Ishikawa (cell line): ENCODE data around the gene C15orf39.

Experiments used
- CEBPB ChIP-seq: IDR thresholded peaks from 2 replicates; pipeline ENCODE4 v1.6.1; 2012
- EGR1 ChIP-seq: IDR thresholded peaks from 2 replicates; pipeline ENCODE4 v1.6.1; 2012
- EP300 ChIP-seq: IDR thresholded peaks from 2 replicates; pipeline ENCODE4 v1.6.1; 2012; ENCODE audit warnings: borderline replicate concordance
- FOXM1 ChIP-seq: IDR thresholded peaks from 2 replicates; pipeline ENCODE4 v1.6.1; 2012; ENCODE audit warnings: low read depth, borderline replicate concordance
- NFIC ChIP-seq: IDR thresholded peaks from 2 replicates; pipeline ENCODE4 v1.6.1; 2012
- RAD21 ChIP-seq: IDR thresholded peaks from 2 replicates; pipeline ENCODE4 v1.6.1; 2012; ENCODE audit warnings: low read depth
- TAF1 ChIP-seq: IDR thresholded peaks from 2 replicates; pipeline ENCODE4 v1.6.1; 2012; ENCODE audit warnings: low read depth, mild to moderate bottlenecking
- YY1 ChIP-seq: IDR thresholded peaks from 2 replicates; pipeline ENCODE4 v1.6.1; 2012; ENCODE audit warnings: low read depth
- ZBTB7A ChIP-seq: IDR thresholded peaks from 2 replicates; pipeline ENCODE4 v1.6.1; 2012; ENCODE audit warnings: low read depth
- TF ChIP-seq, protein P1 (sequence below): IDR thresholded peaks from 2 replicates; pipeline ENCODE4 v1.6.1; 2012; ENCODE audit warnings: low read depth, mild to moderate bottlenecking
- TF ChIP-seq, protein P2 (sequence below): IDR thresholded peaks from 2 replicates; pipeline ENCODE4 v1.6.1; 2012

DNA sequence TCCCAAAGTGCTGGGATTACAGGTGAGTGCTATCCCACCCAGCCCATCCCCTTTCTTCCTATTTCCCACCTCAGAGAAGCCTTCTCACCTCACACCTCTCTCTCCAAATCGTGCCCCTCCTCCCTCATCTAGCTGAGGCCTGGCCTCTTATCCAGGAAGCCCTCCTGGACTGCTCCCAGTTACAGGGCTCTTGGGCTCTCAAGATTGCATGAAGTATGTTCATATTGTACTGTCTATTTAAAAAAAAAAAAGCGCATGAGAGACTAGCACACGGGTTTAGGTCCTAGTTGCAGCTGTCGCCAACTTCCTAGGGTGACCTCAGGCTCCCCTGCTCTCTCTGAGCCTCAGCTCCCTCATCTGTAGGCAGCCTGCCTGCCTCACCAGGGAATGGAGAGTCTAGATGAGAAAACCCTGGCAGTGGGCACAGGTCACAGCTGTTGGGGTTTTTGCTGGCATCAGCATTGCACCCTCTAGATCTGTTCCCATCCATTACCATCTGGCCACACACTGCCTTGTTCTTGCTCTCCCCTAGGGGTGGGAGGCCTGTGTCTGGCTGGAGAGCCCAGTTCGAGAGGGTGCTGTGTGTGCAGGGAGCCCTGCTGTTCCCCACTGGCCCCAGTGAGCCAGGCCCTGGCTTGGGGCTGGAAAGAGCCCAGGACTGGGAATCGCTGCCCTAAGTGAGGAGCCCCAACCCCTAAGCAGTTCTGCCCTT is 24.2 kb upstream of the C15orf39 start:
- TF ChIP-seq EP300 = no peak
- TF ChIP-seq YY1 = no peak
- TF ChIP-seq, protein P1, sequence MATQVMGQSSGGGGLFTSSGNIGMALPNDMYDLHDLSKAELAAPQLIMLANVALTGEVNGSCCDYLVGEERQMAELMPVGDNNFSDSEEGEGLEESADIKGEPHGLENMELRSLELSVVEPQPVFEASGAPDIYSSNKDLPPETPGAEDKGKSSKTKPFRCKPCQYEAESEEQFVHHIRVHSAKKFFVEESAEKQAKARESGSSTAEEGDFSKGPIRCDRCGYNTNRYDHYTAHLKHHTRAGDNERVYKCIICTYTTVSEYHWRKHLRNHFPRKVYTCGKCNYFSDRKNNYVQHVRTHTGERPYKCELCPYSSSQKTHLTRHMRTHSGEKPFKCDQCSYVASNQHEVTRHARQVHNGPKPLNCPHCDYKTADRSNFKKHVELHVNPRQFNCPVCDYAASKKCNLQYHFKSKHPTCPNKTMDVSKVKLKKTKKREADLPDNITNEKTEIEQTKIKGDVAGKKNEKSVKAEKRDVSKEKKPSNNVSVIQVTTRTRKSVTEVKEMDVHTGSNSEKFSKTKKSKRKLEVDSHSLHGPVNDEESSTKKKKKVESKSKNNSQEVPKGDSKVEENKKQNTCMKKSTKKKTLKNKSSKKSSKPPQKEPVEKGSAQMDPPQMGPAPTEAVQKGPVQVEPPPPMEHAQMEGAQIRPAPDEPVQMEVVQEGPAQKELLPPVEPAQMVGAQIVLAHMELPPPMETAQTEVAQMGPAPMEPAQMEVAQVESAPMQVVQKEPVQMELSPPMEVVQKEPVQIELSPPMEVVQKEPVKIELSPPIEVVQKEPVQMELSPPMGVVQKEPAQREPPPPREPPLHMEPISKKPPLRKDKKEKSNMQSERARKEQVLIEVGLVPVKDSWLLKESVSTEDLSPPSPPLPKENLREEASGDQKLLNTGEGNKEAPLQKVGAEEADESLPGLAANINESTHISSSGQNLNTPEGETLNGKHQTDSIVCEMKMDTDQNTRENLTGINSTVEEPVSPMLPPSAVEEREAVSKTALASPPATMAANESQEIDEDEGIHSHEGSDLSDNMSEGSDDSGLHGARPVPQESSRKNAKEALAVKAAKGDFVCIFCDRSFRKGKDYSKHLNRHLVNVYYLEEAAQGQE = no peak
- TF ChIP-seq FOXM1 = no peak
- TF ChIP-seq TAF1 = no peak
- no peak for TF ChIP-seq EGR1
- TF ChIP-seq NFIC = no peak
- TF ChIP-seq, protein P2, sequence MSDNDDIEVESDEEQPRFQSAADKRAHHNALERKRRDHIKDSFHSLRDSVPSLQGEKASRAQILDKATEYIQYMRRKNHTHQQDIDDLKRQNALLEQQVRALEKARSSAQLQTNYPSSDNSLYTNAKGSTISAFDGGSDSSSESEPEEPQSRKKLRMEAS = no peak
- TF ChIP-seq CEBPB = no peak
- no peak for TF ChIP-seq ZBTB7A
- TF ChIP-seq RAD21 = no peak
